HG02798 (cell line): ENCODE data around the gene SMTN.

ENCODE experiments used
- ATAC-seq: cut with Tn5 transposase; IDR thresholded peaks from one replicate; pipeline ENCODE4 v1.9.1; 2021; ENCODE audit warnings: mild to moderate bottlenecking; ENCODE audit not compliant: unreplicated experiment, poor library complexity

The SMTN gene

DNA sequence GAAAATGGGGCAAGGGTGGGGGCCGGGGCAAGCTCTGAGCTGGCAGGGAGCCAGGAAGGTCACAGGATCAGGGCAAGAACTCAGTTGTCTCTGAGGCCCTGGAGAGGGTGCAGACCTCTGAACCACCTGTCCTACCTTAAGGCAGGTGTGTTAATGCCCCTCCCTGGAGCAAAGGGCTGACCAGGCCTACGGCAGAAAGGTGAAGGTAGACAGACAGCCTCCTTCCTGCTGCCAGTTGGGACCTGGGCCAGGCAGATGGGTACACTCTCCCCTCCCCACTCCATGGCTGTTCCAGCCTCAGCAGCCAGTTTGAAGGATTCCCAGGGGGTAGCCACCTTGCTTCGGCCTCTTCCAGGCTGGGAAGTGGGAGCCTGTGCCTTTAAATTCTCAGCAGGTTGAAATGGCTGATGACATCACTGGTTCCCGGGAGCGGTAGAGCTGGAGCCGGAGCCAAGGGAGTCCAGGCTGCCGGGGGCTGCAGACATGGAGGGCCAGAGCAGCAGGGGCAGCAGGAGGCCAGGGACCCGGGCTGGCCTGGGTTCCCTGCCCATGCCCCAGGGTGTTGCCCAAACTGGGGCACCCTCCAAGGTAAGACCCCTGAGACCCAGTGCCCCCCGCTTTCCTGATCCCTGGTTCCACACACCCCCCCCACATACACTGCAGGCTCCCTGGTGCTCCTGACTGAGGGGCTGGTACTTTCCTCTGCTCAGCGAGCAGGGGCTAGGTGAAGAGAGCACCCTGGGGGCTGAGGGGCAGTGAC is 41.6 kb downstream of the SMTN start, which contains the start of gene INPP5J:
Gene INPP5J (plus strand): TSS at position 435 of the 760 bp plus-strand sequence. CDS start 49 bp downstream, at position 484.
- ATAC-seq, result no peak

DNA sequence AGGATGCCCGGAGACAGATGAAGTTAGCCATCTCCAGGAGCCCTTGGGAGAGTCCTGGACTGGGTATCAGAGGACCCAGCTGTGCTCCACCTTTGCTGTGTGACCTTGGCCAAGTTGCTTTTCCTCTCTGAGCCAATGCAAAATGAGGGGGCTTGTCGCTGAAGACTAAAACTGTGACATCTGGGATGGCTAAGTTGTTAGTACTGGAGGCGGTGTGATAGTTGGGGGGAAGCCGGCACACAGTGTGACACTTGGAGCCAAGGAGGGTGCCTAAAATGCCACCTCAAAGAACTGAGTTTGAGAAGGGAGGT is 42.1 kb downstream of the SMTN start:
- ATAC-seq, result no peak

DNA sequence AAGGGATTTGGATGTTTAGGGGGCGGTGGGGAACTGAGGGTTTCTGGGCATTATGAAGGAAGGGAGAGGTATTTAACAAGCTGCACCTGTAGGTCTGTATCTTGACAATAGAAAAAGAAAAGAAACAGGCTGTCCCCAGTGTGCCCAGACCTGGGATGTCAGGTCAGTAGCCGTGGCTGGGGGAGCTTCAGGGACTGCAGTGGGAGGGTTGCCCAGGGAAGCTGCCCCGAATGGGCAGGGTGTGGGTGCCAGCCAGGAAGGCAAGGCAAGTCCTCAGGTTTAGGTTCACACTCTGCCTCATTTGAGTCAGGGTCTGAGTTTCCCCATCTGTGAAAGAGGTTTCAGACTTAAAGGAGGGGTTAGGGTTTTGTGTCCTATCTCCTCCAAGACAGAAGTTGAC is 43.2 kb downstream of the SMTN start:
- no peak for ATAC-seq

DNA sequence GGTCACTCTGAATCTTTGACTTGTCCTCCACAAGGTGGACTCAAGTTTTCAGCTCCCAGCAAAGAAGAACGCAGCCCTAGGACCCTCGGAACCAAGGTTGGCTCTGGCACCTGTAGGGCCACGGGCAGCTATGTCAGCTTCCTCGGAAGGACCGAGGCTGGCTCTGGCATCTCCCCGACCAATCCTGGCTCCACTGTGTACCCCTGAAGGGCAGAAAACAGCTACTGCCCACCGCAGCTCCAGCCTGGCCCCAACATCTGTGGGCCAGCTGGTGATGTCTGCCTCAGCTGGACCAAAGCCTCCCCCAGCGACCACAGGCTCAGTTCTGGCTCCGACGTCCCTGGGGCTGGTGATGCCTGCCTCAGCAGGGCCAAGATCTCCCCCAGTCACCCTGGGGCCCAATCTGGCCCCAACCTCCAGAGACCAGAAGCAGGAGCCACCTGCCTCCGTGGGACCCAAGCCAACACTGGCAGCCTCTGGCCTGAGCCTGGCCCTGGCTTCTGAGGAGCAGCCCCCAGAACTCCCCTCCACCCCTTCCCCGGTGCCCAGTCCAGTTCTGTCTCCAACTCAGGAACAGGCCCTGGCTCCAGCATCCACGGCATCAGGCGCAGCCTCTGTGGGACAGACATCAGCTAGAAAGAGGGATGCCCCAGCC is 43.8 kb downstream of the SMTN start:
- ATAC-seq, result no peak

DNA sequence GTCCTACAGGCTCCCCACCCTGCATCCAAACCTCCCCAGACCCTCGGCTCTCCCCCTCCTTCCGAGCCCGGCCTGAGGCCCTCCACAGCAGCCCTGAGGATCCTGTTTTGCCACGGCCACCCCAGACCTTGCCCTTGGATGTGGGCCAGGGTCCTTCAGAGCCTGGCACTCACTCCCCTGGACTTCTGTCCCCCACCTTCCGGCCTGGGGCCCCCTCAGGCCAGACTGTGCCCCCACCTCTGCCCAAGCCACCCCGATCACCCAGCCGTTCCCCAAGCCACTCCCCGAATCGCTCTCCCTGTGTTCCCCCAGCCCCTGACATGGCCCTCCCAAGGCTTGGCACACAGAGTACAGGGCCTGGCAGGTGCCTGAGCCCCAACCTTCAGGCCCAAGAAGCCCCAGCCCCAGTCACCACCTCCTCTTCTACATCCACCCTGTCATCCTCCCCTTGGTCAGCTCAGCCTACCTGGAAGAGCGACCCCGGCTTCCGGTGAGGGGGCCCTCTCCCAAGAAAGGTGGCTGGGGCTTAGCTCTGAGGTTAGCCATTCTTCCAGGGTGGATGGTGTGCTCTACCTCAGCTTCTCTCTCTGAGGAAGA is 44.5 kb downstream of the SMTN start:
- ATAC-seq, result no peak

DNA sequence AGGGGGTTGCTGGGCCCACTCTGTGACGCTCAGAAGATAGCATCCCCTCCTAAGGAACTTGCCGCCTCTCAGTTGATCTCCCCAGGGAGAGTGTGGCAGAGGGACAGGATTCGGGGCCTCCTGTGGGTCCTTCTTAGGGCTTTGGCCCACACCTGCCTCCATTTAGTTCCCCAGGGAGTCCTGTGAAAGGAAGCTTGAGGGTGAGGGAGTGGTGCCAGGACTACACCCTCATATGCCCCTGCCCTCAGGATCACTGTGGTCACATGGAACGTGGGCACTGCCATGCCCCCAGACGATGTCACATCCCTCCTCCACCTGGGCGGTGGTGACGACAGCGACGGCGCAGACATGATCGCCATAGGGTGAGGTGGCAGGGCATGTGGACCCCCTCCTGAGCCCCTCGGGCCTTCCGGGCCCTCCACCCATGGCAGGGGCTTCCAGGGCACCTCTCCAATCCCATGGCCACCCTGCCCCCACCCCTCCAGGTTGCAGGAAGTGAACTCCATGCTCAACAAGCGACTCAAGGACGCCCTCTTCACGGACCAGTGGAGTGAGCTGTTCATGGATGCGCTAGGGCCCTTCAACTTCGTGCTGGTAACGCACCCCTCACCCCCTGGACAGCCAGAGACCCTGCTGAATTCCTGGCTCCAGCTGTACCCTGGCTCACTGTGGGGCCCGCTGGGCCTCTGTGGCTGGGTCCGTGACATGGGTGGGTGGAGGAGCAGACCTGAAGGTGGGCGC is 45.2 kb downstream of the SMTN start:
- no peak for ATAC-seq

DNA sequence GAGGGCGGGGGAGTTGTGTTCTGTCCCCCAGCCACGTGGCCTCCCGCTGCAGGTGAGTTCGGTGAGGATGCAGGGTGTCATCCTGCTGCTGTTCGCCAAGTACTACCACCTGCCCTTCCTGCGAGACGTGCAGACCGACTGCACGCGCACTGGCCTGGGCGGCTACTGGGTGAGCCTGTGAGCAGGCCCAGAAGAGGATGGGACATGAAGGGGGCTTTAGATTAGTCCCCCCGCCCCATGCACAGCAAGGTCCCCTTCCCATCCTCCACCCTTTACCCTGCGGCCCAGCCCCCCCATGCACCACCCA is 45.7 kb downstream of the SMTN start:
- ATAC-seq, result no peak

DNA sequence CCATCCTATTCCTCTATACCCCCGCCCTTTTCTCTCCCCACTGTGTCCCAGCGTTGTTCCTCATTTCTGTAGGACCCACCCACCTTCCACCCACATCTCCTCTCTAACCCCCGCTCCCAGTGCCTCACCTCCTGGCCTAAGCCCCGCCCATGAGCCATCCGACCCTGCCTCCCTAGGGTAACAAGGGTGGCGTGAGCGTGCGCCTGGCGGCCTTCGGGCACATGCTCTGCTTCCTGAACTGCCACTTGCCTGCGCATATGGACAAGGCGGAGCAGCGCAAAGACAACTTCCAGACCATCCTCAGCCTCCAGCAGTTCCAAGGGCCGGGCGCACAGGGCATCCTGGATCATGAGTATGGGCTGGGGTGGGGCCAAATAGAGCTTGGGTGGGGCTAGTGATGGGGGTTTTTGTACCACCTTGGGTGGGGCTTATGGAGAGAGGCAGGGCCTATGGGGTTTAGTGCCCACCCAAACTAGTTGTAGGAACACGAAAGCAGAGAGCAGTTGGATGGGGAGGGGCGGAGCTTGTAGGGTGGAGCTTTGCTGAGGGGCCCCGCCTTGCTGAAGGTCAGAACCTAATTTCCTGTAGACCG is 46.2 kb downstream of the SMTN start:
- ATAC-seq, result no peak

DNA sequence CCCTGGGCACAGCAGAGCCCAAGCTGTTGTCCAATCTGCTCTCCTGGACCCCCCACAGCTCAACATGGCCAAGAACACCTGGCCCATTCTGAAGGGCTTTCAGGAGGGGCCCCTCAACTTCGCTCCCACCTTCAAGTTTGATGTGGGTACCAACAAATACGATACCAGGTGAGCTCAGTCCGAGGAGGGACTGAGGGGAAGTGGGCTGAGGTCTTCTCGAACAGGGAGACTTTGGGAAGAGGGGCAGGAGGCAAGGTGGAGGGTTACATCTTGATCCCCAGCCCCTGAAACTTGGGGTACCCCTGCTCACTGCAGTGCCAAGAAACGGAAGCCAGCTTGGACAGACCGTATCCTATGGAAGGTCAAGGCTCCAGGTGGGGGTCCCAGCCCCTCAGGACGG is 47.0 kb downstream of the SMTN start:
- ATAC-seq, result no peak

DNA sequence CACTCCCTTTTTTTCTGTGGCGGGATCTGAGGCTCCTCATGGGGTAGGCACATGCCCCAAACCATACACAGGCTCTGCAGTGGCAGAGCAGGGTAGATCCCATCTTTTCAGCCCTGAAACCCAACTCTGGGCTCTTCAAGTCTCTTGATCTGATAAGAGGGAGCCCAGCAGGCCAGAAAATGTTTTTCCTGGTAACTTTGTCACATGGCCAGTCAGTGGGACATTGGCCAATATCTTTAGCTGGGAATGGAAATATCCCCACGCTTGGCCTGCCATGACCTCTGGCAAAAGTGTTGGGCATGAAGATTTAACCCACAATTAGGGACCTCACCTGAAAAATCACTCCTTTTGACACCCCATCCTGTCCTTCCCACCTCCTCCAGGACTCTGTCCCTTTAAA is 49.8 kb downstream of the SMTN start:
- no peak for ATAC-seq

DNA sequence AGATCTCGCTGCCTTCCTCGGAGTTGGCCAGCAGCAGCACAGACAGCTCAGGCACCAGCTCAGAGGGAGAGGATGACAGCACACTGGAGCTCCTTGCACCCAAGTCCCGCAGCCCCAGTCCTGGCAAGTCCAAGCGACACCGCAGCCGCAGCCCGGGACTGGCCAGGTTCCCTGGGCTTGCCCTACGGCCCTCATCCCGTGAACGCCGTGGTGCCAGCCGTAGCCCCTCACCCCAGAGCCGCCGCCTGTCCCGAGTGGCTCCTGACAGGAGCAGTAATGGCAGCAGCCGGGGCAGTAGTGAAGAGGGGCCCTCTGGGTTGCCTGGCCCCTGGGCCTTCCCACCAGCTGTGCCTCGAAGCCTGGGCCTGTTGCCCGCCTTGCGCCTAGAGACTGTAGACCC is 52.8 kb downstream of the SMTN start:
- ATAC-seq, result no peak

DNA sequence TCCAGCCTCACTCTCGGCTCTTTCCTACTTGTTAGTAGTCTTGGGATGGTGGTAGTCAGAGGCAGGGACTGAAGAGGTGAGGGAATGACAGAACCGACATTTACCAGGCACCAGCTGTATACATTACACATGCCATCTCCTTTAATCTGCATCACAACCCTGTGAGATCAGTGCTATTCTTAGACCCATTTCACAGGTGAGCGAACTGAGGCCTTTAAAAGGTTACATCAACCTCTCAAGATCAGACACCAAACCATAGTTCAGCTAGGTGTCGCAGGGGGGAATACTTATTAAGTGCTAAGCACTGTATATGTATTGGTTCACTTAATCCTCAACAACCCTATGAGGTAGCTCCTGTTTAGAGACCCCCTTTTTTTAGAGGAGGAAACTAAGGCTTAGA is 53.6 kb downstream of the SMTN start:
- no peak for ATAC-seq

DNA sequence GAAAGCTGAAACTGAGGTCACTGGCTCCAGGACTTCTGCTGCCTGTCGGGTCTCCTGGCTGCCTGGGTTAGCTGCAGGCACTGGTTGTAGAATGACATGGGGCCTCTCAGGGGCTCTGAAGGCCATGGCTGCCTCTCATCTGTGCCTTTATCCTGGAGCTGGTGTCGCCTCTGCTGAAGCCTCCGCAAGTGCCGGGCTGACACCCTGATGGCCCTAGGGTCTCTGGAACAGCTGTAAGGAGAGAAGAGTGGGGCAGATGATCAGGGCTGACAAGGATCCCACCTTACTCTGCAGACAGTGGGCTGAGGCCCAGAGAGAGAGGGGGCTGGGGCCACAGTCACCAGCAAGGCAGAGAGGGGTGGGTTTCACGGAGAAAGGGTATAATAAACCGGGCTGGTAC is 54.6 kb downstream of the SMTN start:
- ATAC-seq, result no peak

DNA sequence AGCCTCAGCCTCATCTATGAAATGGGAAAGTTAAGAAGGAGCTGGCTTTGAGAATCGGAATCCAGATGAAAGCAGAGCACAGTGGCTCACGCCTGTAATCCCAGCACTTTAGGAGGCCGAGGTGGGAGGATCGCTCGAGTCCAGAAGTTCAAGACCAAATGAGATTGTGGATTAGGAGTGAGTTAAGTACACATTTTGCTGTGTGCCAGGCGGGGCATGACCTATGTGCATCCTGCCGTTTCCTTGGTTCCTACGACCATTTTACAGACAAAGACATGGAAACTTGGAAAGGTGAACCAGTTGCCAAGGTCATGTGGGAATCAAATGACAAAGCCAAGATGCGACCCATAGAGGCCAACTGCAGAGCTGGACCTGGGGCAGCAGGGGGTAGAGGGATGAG is 55.0 kb downstream of the SMTN start:
- no peak for ATAC-seq

DNA sequence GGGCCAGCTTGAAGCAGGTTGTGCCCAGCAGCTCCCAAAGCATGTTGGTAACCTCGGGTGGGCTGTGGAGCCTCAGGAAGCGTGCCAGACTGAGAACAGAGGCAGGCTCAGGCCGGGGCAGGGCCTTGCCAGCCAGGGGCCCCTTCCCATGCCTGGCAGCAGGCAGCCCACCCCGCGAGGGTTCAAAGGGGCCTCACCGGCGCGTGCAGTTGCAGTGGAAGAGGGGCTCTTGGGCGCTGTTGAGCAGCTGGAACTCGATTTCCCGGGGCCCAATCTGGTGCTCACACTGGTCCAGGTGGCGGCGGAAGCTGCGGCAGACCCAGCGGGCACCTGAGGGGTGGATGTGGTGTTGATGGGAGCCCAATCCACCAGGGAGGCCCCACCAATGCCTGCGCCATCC is 55.6 kb downstream of the SMTN start:
- no peak for ATAC-seq

DNA sequence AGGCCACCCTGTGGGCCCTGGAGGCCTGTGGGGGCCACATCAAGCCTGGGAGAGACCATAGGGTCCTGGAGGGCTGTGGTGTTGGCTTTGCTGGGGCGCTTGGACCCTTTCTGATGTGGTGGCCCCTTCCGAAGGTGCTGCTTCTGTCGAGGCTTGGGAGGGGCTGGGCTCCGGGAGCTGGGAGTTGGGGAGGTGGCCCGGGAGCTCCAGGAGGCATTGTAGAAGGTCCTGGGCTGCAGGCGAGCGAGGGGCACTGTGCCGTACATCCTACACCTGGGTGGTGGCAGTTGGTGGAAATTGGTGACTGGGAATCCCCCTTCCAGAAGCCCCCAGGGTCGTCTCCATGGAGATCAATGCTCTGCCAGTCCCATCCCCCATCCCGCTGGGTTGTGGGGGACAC is 56.6 kb downstream of the SMTN start:
- ATAC-seq, result no peak

DNA sequence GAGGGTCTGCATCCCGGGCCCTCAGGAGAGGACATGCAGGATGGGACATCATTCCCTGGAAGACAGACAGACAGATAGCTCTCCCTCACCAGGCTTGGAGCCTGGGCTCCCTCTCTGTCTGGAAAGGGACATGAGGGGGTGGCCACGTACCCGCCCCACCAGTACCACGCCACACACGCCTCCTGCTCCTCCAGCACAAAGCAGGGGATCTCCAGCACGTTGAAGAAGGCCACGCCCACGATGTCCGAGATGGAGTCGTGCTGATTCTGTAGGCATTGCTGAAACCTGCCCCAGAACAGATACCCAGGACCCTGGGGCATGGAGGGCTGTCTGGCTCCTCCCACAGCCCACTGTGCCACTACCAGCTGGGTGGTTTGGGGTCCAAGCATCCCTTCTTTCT is 57.0 kb downstream of the SMTN start:
- no peak for ATAC-seq

DNA sequence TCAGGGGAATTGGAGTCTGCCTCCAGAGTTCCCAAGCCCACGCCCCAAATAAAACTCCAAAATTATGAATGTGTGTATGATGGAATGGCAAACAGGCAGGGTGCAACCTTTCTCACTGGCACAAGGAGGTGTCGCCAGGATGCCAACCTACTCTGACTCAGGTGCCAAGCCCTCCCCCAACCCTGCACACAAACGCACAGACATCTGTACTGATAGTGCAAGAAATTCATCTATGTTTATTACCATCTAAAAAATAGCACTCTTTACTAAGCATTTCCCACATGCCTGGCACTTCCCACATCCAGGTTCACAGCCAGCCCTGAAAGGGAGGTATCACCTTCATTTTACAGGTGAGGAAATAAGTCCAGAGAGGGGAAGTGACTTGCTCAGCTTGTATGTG is 57.9 kb downstream of the SMTN start:
- ATAC-seq, result no peak

DNA sequence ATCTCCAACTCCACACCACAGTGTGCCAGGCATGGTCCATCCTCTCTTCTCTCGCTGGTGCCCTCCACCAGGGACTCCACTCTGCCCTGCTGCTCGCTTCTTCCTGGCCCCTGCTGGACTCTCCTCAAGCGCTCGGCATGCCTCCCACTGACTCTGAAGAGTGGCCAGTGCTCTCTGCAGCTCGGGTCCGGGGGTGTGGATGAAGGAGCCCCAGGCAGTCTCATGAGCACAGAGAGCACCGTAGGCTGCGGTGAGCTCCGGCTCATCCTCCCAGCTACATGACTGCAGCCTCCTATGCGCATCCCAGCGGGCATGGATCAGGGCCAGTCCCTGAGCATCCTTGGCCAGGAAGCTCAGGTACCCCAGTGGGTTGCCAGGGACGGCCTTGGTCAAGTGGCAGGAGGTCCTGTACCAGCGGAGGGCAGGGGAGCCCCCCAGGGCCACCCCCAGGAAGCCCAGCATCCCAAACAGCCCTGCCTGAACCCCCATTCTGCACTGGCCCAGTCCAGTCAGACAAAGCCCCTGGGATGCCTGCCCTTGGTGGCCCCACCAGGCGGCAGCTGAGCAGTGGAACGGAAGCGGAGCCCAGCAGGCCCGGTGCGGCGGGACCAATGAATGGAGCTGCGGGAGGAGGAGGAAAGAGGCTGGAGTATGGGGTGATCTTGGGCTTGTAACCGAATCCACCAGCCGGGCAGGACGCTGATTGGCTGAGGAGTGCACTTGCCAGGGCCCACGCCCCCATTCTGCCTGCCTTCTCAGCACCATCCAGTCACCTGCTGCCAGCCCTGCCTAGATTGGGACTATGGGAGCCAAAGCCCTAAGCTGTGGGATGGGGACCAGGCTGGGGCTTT is 59.0 kb downstream of the SMTN start, which contains the start of gene PLA2G3:
Gene PLA2G3 (minus strand): TSS at position 643 of the 851 bp plus-strand sequence. CDS start 154 bp downstream, at position 489.
- no peak for ATAC-seq

DNA sequence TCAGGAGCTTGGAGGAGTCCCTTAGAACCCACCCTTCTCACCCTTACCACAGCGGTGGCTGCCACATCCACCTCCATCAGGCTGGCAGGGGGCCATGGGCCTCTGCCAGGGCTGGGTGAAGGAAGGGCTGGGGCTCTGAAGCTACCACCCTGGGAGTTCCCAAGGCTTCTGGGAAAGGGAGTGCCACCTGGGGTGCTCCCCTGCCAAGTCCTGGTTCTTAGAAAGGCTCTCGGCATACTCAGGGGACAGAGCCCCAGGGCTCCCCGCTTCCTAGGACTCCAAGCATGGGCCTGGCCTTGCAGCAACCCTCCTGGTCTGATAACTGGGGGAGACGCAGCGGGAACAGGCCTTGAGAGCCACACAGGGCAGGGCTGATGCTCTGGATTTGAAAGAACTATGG is 59.6 kb downstream of the SMTN start:
- no peak for ATAC-seq
